Activated naive CD8-positive, alpha-beta T cell (primary cell): Measurements from ENCODE around the gene RPS27A.
"Not testable (repeated sequence)": the region's sequence is repeated elsewhere in the genome, so short reads cannot be mapped to it uniquely, and the experiment has no call there.

Experiments
- H3K27ac Mint-ChIP-seq: one replicate; pipeline ENCODE4 v1.8.0; 2021; ENCODE audit warnings: mixed read lengths
- H3K27me3 Mint-ChIP-seq: one replicate; pipeline ENCODE4 v1.8.0; 2021; ENCODE audit warnings: mixed read lengths
- H3K36me3 Mint-ChIP-seq: one replicate; pipeline ENCODE4 v1.8.0; 2021; ENCODE audit warnings: mixed read lengths
- H3K4me1 Mint-ChIP-seq: one replicate; pipeline ENCODE4 v1.8.0; 2021; ENCODE audit warnings: low read depth, mixed read lengths
- H3K4me3 Mint-ChIP-seq: one replicate; pipeline ENCODE4 v1.8.0; 2021; ENCODE audit warnings: mild to moderate bottlenecking, mixed read lengths
- H3K9me3 Mint-ChIP-seq: one replicate; pipeline ENCODE4 v1.8.0; 2021; ENCODE audit warnings: low read depth, mixed read lengths

The RPS27A gene

GRCh38 chr2:55230551-55230950, 1.9 kb upstream of the RPS27A start:
- Mint-ChIP-seq H3K9me3 (peaks cover 7% of the 10 kb centered on the region), H3K4me3 (peak overlapping the region; percentile 97), H3K4me1 (peaks cover 61% of the 10 kb centered on the region), H3K27ac (peak overlapping the region; percentile 4), H3K36me3 (peaks cover 30% of the 10 kb centered on the region), H3K27me3 (no peaks in the 10 kb centered on the region)

GRCh38 chr2:55231546-55232083, 873 bp upstream of the RPS27A start:
- peak overlapping the region; percentile 96 for H3K27ac Mint-ChIP-seq
- H3K4me1 Mint-ChIP-seq, result peaks cover 67% of the 10 kb centered on the region
- peak overlapping the region; percentile 97 for H3K4me3 Mint-ChIP-seq
- H3K36me3 Mint-ChIP-seq, result peaks cover 36% of the 10 kb centered on the region
- peaks cover 7% of the 10 kb centered on the region for H3K9me3 Mint-ChIP-seq
- no peaks in the 10 kb centered on the region for H3K27me3 Mint-ChIP-seq

DNA sequence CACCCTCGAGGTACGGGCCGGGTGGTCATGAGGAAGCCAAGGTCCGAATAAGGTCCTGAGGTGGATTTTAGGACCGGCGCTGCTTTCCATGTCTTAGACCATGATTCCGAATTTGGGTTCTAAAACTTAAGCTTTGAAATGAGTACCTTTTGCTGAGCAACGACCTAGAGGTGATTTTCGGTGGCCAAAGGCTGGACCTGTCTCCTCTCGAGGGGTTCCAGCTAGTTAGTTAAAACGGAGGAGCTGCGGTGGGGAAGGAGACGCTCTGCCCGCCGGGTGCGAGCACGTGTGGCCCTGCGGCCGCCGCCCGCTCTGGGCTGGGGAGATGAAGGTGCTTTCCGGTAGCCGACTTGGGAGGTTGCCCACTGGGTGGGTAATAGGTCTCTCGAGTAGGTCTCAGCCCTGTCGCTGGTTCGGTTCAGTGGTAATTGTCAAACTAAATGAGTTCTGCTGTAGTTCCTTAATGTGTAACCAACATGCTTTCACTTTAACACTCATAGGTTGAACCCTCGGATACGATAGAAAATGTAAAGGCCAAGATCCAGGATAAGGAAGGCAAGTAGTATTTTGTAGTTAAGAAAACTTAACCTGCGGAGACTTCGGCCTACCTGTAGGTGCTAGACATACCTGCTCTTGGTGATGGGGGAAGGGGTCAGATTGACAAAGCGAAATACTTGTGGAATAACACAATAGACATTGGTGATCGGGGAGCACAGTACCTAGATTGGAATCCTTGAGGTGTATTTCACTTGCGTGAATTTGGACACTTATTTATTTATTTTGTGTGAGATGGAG, 572 bp downstream of the RPS27A start:
- Mint-ChIP-seq H3K27me3 (no peaks in the 10 kb centered on the region), H3K27ac (peak overlapping the region; percentile 96), H3K4me3 (peak overlapping the region; percentile 97), H3K9me3 (peaks cover 2% of the 10 kb centered on the region), H3K4me1 (peaks cover 55% of the 10 kb centered on the region), H3K36me3 (peaks cover 33% of the 10 kb centered on the region)

DNA sequence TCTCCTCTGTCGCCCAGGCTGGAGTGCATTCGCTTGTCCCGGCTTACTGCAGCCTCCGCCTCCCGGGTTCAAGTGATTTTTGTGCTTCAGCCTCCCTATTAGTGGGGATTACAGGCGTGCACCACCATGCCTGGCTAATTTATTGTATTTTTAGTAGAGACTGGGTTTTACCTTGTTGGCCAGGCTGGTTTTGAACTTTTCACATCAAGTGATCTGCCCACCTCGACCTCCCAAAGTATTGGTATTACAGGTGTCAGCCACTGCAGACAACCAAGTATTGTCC, 1.1 kb downstream of the RPS27A start:
- Mint-ChIP-seq H3K4me3 (peak overlapping the region; percentile 97), H3K27ac (peak overlapping the region; percentile 96), H3K9me3 (no peaks in the 10 kb centered on the region), H3K4me1 (peaks cover 50% of the 10 kb centered on the region), H3K36me3 (peaks cover 30% of the 10 kb centered on the region), H3K27me3 (no peaks in the 10 kb centered on the region)

- Mint-ChIP-seq H3K9me3 (no peaks in the 10 kb centered on the region), H3K4me1 (peaks cover 39% of the 10 kb centered on the region), H3K27me3 (no peaks in the 10 kb centered on the region), H3K27ac (peak overlapping the region; percentile 82), H3K36me3 (peaks cover 26% of the 10 kb centered on the region), H3K4me3 (peak overlapping the region; percentile 97)
These were observed 3.4 kb downstream of the RPS27A start for GRCh38 chr2:55235724-55236538.

- Mint-ChIP-seq H3K27me3 (no peaks in the 10 kb centered on the region), H3K9me3 (no peaks in the 10 kb centered on the region), H3K27ac (peak overlapping the region; percentile 75), H3K36me3 (peaks cover 26% of the 10 kb centered on the region), H3K4me3 (no peak overlapping the region), H3K4me1 (peaks cover 33% of the 10 kb centered on the region)
These were observed 4.6 kb downstream of the RPS27A start for GRCh38 chr2:55236992-55237543.

- H3K9me3 Mint-ChIP-seq, result no peaks in the 10 kb centered on the region
- H3K4me1 Mint-ChIP-seq, result peaks cover 19% of the 10 kb centered on the region
- no peaks in the 10 kb centered on the region for H3K27me3 Mint-ChIP-seq
- no peak overlapping the region for H3K27ac Mint-ChIP-seq
- H3K36me3 Mint-ChIP-seq, result peaks cover 22% of the 10 kb centered on the region
- H3K4me3 Mint-ChIP-seq, result no peak overlapping the region
These were observed 7.3 kb downstream of the RPS27A start for GRCh38 chr2:55239656-55240222.

GRCh38 chr2:55241582-55241981, 9.1 kb downstream of the RPS27A start:
- not testable (repeated sequence) for H3K27me3 Mint-ChIP-seq, H3K27ac Mint-ChIP-seq
- H3K36me3 Mint-ChIP-seq, result peaks cover 14% of the 10 kb centered on the region

DNA sequence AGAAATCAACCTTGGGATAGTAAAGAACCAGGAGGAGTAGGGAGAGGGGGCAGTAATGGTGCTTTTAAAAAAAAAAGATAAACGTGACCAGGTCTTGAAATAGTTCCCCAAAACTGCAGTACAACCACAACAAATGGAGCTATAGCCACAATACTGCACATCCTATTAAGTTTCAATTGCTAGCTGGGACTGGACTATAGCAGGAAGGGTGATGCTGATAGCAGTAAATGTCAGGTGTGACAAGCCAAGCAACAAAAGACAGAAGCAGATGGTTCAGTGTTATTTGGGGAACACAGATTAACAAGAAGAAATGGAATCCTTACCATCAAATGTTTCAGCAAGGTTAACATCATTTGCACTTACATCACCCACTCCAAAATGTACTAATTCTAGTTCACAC, 10.1 kb downstream of the RPS27A start:
- H3K27me3 Mint-ChIP-seq, result no peaks in the 10 kb centered on the region
- no peak overlapping the region for H3K27ac Mint-ChIP-seq
- peaks cover 5% of the 10 kb centered on the region for H3K4me1 Mint-ChIP-seq
- no peaks in the 10 kb centered on the region for H3K9me3 Mint-ChIP-seq
- H3K36me3 Mint-ChIP-seq, result peaks cover 11% of the 10 kb centered on the region
- H3K4me3 Mint-ChIP-seq, result no peak overlapping the region

More at GRCh38 chr2:55241582-55241981, 9.1 kb downstream of the RPS27A start:
- H3K4me1 Mint-ChIP-seq, H3K9me3 Mint-ChIP-seq, H3K4me3 Mint-ChIP-seq: not testable (repeated sequence)

- Mint-ChIP-seq H3K27ac (no peak overlapping the region), H3K36me3 (peaks cover 8% of the 10 kb centered on the region), H3K4me3 (no peak overlapping the region), H3K4me1 (no peaks in the 10 kb centered on the region), H3K9me3 (no peaks in the 10 kb centered on the region), H3K27me3 (no peaks in the 10 kb centered on the region)
These were observed 12.9 kb downstream of the RPS27A start for GRCh38 chr2:55245411-55245810.

GRCh38 chr2:55247025-55247424, 14.5 kb downstream of the RPS27A start:
- Mint-ChIP-seq H3K4me3 (no peak overlapping the region), H3K9me3 (no peaks in the 10 kb centered on the region), H3K36me3 (peaks cover 9% of the 10 kb centered on the region)

DNA sequence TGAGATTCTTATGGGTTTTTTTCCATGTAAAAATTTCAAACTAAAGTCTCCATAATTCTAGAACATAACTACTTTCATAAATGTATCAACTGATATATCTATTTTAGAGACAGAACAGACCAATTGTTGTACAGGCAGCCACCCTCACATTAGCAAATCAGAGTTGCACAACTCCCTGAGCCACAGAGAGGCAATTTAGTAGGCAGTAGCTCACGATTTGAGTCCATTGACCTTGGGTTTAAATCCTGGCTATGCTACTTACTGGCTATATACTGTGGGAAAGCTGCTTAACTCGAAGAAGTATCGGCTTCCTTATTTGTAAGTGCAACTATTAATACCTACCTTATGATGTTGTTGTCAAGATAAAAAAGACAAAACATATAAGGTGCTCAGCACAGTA, 20.3 kb downstream of the RPS27A start:
- H3K36me3 Mint-ChIP-seq, result peaks cover 7% of the 10 kb centered on the region

More at GRCh38 chr2:55247025-55247424, 14.5 kb downstream of the RPS27A start:
- Mint-ChIP-seq H3K4me1 (no peaks in the 10 kb centered on the region), H3K27ac (no peak overlapping the region), H3K27me3 (no peaks in the 10 kb centered on the region)

DNA sequence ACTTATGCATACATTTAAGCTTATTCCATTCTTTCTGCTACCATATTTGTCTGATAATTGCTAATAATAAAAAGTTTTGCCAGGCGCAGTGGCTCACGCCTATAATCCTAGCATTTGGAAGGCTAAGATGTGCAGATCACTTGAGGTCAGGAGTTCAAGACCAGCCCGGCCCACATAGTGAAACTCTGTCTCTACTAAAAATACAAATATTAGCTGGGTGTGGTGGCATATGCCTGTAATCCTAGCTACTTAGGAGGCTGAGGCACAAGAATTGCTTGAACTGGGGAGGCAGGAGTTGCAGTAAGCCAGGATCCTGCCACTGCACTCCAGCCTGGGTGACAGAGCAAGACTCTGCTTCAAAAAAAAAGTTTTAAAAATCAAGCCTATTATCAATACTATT, 27.1 kb downstream of the RPS27A start:
- not testable (repeated sequence) for H3K27me3 Mint-ChIP-seq

More for the DNA sequence above, 20.3 kb downstream of the RPS27A start:
- H3K27ac Mint-ChIP-seq, result no peak overlapping the region
- no peaks in the 10 kb centered on the region for H3K9me3 Mint-ChIP-seq
- no peak overlapping the region for H3K4me3 Mint-ChIP-seq
- no peaks in the 10 kb centered on the region for H3K27me3 Mint-ChIP-seq
- H3K4me1 Mint-ChIP-seq, result no peaks in the 10 kb centered on the region

DNA sequence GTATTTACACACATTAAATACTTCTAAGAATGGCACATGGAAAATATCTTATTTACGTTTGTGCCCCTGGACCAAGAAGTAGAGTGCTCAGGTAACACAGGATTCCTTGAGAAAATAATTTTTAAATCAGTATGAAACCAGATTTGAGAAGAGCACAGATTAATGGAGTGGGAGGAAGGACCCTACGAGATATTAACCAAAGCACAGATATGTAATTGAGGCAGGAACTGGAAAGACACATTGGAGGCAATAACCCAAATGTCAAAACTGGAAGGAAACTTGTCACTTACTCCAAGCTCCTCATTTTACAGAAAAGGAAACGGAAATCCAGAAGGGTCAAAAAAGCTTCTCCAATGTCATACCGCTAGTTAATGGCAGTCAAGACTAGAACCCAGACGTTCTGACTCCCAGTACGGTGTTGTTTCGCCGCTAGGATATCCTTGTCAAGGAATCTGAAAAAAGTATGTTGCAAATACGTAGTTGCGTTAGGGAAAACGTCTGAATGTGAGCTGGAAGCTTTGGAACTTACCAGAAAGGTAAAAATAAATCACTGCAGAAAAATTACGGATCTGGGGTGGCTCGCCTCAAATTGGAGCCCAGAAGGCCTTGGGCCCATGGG, 35.9 kb downstream of the RPS27A start:
- H3K4me1 Mint-ChIP-seq, result peaks cover 22% of the 10 kb centered on the region
- peaks cover 4% of the 10 kb centered on the region for H3K36me3 Mint-ChIP-seq
- peak overlapping the region; percentile 98 for H3K4me3 Mint-ChIP-seq
- H3K27me3 Mint-ChIP-seq, result peaks cover 2% of the 10 kb centered on the region
- peak overlapping the region; percentile 94 for H3K27ac Mint-ChIP-seq
- no peaks in the 10 kb centered on the region for H3K9me3 Mint-ChIP-seq

More for the DNA sequence above, 27.1 kb downstream of the RPS27A start:
- not testable (repeated sequence) for H3K27ac Mint-ChIP-seq, H3K36me3 Mint-ChIP-seq, H3K9me3 Mint-ChIP-seq, H3K4me1 Mint-ChIP-seq, H3K4me3 Mint-ChIP-seq
